Endometrial microvascular endothelial cells (primary cell): ENCODE data around the gene ECE1. TPM values are rescaled to one million over a fixed set of nuclear protein-coding genes. Genes with fewer than 3 reads are reported as not detected.
"Not testable (repeated sequence)": the region's sequence is repeated elsewhere in the genome, so short reads cannot be mapped to it uniquely, and the experiment has no call there.

Experiments
- in situ Hi-C: cut with HindIII; loops from 2 replicates; pipeline ENCODE4 v1.10.0; 2017; ENCODE audit warnings: low sequenced_read_pairs, low pct_unique_long_range_greater_than_20kb; ENCODE audit errors: inconsistent ontology term
- total RNA-seq: library from RNA; depleted of rRNA; stranded (reverse); fragments of >200 nt; gene quantifications from one replicate; pipeline ENCODE4 v1.2.3, GENCODE V29; 2015; ENCODE audit errors: inconsistent ontology term

ECE1 gene
- total RNA-seq, 1 donor from 2014 or later: 301 TPM

DNA sequence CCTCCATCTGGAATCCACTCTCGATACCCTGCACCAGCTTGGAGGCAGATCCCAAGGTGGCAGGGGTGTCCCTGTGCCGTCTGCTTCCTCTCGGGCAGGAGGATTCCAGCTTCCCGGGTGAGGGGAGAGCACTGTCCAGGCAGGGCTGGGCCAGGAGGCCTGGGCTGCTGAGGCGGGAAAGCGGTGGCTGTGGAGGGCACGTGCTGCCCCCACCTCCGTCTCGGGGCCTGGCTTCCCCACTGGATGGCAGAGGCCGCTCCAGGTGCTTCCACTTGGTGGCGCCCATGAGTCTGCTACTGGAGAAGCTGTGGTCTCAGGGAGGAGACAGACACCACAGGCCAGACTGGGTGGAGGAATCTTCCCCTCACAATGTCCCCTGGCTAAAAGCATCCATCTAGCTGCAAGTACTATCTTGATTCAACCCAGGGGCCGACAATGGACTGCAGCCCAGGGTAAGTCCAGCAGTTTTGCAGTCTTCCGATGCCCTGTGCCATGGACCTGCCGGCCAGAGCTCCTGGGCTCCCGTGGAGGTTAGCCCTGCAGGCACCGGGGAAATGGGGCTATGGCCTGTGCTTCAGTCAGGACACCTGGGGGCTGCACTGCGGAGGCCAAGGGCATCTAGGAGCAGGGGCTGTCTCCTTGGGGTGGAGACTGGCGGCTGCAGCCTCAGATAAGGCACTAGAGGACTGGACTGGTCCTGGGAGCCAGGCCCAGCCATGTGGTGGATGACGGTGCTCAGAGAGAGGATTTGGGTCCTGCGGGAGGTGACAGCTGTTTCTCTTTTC is 72.3 kb downstream of the ECE1 start:
- in situ Hi-C loops: no loop called here

- in situ Hi-C loops: no loop called here
Observed at GRCh38 chr1:21216835-21217811, 73.1 kb downstream of the ECE1 start.

DNA sequence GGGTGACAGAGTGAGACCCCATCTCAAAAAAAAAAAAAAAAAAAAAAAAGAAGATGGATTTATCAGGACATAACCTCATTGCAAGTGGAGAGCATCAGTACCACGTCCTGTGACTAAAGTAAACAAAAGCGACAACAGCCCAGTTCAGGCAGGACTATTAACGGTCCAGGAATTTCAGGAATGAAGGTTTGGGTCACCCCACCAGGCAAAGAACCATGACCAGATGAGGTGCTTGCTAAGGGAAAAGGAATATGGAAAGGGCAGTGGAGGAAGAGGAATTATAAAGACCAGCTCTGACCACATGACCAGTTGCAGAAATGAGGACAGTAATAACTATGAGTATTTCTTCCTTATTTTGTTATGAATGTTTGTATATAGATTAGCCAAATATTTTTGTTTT is 78.1 kb downstream of the ECE1 start:
- in situ Hi-C loops: no loop called here

DNA sequence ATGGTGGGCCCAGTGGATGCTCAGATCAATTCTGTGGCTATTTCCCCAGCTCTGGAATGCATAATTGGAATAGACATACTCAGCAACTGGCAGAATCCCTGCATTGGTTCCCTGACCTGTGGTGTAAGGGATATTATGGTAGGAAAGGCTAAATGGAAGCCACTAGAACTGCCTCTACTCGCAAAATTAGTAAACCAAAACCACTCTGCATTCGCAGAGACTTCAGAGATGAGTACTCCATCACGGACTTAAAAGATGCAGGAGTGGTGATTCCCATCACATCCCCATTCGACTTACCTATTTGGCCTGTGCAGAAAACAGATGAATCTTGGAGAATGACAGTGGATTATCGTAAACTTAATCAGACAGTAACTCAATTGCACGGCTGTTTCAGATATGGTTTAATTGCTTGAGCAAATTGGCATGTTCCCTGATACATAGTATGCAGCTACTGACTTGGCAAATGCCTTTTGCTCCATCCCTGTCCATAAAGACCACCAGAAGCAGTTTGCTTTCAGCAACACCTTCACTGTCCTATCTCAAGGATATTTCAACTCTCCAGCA is 82.0 kb downstream of the ECE1 start:
- in situ Hi-C loops: not testable (repeated sequence)

DNA sequence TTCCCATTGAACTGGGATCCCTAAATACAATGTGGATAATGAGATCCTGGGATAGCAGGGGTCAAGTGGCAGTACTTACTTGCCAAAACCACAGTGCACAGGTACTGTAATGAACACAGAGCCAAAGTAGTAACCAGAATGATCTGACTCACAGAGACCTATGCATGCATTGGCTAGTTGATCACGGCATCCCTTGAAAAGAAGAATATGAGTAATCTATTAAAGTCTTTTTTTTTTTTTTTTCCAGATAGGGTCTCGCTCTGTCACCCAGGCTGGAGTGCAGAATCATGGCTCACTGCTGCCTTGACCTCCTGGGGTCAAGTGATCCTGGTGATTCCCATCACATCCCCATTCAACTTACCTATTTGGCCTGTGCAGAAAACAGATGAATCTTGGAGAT is 84.1 kb downstream of the ECE1 start:
- in situ Hi-C loops: no loop called here

DNA sequence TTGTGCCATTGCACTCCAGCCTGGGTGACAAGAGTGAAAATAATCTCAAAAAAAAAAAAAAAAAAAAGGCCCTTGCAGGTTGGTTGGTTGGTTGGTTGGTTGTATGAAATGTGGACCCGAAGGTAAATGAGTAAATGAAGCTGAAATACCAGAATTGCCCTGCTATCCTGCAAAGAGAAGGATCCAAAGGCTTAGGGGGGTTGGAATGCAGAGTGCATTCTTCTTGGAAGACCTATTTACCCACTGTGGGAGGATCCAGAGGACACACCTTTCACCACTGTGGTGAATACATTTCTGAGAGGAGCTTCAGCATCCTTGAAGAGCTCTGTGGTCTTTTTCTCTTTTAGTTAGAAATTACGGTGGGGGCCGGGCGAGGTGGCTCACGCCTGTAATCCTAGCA is 84.8 kb downstream of the ECE1 start:
- in situ Hi-C loops: no loop called here

DNA sequence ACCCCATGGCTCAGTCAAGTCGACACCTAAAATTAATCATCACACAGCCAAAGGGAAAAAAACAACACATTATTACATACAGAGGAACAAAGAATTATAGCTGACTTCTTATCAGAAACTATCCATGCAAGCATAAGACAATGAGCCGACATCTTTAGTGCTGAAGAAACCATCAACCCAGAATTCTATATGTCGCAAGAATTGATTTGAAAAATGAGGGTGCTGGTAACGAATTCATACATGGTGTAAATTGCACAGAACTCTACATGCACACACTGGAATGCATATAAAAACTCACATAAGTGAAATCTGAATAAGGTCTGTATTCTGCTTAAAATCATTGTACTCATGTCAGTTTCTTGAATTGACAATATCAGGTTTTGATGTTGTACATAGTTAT is 88.6 kb downstream of the ECE1 start:
- in situ Hi-C loops: no loop called here

- in situ Hi-C loops: not testable (repeated sequence)
Observed at GRCh38 chr1:21201238-21201637, 89.0 kb downstream of the ECE1 start.

GRCh38 chr1:21200767-21201166 is 89.5 kb downstream of the ECE1 start:
- in situ Hi-C loops: no loop called here

DNA sequence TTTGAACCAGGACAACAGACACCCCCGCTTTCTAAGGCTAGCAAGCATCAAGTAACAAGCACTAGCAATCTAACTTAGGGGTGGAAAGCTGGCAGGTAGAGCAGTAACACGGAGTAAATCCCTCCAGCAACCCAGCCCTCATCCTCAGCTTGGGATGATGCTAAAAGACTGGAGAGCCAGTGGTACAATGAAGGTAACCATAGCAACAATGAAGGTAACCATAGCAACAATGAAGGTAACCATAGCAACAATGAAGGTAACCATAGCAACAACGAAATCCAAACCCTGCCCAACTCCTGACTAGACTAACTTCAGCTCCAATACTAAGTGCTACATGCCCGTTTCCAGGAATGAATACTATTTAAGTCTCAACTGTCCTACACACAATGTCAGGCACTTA is 91.3 kb downstream of the ECE1 start:
- in situ Hi-C loops: no loop called here

GRCh38 chr1:21192871-21193270 is 97.4 kb downstream of the ECE1 start:
- in situ Hi-C loops: no loop called here

DNA sequence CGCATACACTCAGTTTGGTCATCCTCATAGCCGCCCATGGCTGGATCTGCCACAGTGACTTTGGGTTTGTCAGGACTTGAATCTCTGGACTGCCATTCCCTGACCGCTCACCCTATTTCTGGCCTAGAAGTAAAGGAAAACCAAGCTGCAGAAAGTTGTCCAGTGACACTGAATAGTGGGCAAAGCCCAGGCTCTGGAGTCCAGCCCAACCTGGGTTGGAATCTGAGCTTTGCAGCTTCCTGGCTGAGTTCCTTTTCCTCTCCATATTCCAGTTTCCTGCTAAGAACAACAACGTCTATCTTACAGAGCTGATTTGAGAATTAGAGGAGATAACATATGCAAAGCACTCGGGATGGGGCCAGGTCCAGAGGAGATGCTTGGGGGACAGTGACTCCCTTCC is 98.0 kb downstream of the ECE1 start:
- in situ Hi-C loops: no loop called here

DNA sequence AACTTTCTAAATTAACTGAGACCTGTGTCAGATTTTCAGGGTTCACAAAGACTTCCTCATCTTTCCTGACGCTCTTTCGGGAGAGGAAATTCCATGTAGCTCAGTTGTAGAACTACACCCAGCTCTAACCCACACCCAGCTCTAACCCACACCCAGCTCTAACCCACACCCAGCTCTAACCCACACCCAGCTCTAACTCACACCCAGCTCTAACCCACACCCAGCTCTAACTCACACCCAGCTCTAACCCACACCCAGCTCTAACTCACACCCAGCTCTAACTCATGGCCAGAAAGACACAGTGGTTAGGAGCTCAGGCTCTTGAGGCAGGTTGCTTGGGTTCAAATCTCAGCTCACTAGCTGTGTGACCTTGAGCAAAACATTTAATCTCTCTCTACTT is 99.5 kb downstream of the ECE1 start:
- in situ Hi-C loops: not testable (repeated sequence)

DNA sequence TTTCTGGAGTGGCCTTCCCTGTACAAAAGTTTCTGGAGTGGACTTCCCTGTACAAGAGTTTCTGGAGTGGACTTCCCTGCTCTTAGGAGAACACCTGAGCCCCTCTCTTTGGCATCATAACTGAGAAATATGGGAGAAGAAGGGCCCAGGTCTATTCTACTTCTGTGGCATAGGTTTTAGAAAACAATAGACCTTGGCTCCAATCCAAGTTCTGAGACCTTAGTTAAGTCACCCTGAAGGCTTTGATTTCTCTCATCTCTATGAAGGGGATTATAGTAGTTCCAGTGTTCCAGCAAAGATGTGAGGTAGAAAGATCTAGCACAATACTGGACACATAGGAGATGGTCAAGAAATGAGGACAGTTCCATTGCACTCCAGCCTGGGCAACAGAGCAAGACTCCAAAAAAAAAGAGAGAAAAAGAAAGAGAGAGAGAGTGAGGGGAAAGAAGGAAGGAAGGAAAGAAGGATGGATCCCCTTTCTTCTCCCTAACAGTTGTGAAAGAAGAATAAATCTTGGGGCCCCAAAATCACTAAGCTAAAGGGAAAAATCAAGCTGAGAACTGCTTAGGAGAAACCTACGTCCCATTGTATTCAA is 100.3 kb downstream of the ECE1 start:
- in situ Hi-C loops: no loop called here

GRCh38 chr1:21189421-21189820 is 100.8 kb downstream of the ECE1 start:
- in situ Hi-C loops: no loop called here

DNA sequence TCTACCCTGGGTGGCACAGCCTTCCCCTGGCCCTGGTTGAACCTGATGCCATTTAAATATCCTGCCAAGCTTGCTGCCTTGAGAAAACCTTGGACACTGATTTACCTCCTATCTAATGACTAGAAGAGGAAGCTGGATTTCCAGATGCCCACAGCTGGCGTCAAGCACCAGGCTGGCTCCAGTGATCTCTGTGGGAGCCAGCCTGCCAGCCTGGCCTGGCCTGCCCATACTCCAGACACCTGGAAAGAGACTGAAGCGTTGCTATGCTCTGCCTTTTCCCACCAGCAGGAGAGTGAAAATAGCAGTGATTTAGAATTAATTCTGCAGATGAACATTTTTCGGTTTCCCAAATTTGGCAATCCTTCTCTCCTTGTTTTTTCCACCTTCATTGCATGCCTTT is 102.0 kb downstream of the ECE1 start:
- in situ Hi-C loops: no loop called here

- in situ Hi-C loops: no loop called here
Observed at GRCh38 chr1:21185221-21185731, 105.0 kb downstream of the ECE1 start.

GRCh38 chr1:21184276-21184675 is 106.0 kb downstream of the ECE1 start:
- in situ Hi-C loops: no loop called here

- in situ Hi-C loops: no loop called here
Observed at GRCh38 chr1:21182181-21182731, 108.0 kb downstream of the ECE1 start.
